OCI-M1 (cell line): Measurements from ENCODE around the gene ATP6V1G2.
A peak's percentile ranks its signal among the peaks of the same experiment; 100 is the strongest.

Experiments used
- DNase-seq: peaks from one replicate; lab custom pipeline; 2025; lab: John Stamatoyannopoulos, UW

Gene ATP6V1G2

GRCh38 chr6:31575952-31576685 is 29.7 kb upstream of the ATP6V1G2 start:
- DNase-seq = no peak

- no peak for DNase-seq
Observed at GRCh38 chr6:31575335-31575901, 29.0 kb upstream of the ATP6V1G2 start, which contains the start of gene TNF. Gene TNF, plus strand, starts transcription at chr6:31575565. Its CDS starts 177 bp downstream, at chr6:31575742.

- DNase-seq = no peak
Observed at GRCh38 chr6:31574106-31575061, 28.0 kb upstream of the ATP6V1G2 start.

GRCh38 chr6:31573239-31574105 is 27.1 kb upstream of the ATP6V1G2 start:
- DNase-seq = no peak

- DNase-seq = no peak
Observed at GRCh38 chr6:31572041-31572911, 25.9 kb upstream of the ATP6V1G2 start, which contains the start of gene LTA. Gene LTA, plus strand, starts transcription at chr6:31572289. Its CDS starts 454 bp downstream, at chr6:31572743.

- DNase-seq = no peak
Observed at GRCh38 chr6:31569861-31570536, 23.6 kb upstream of the ATP6V1G2 start.

GRCh38 chr6:31568537-31568961 is 22.1 kb upstream of the ATP6V1G2 start:
- DNase-seq = no peak

- no peak for DNase-seq
Observed at GRCh38 chr6:31567531-31568370, 21.3 kb upstream of the ATP6V1G2 start.

GRCh38 chr6:31560697-31561058 is 14.3 kb upstream of the ATP6V1G2 start:
- no peak for DNase-seq

GRCh38 chr6:31559958-31560696 is 13.7 kb upstream of the ATP6V1G2 start:
- peak; percentile 76 for DNase-seq

- no peak for DNase-seq
Observed at GRCh38 chr6:31559606-31559957, 13.2 kb upstream of the ATP6V1G2 start.

- DNase-seq = peak; percentile 88
Observed at GRCh38 chr6:31558631-31559500, 12.5 kb upstream of the ATP6V1G2 start.

GRCh38 chr6:31558318-31558625 is 11.9 kb upstream of the ATP6V1G2 start:
- no peak for DNase-seq

- DNase-seq = no peak
Observed at GRCh38 chr6:31557443-31558317, 11.3 kb upstream of the ATP6V1G2 start.

GRCh38 chr6:31556307-31556706 is 9.9 kb upstream of the ATP6V1G2 start:
- DNase-seq = no peak

- peak; percentile 92 for DNase-seq
Observed at GRCh38 chr6:31551371-31551770, 5.0 kb upstream of the ATP6V1G2 start.

GRCh38 chr6:31548544-31548873 is 2.1 kb upstream of the ATP6V1G2 start:
- no peak for DNase-seq
